ENCODE results near the gene SQSTM1. TPM values are rescaled to one million over a fixed set of nuclear protein-coding genes. Genes with fewer than 3 reads are reported as not detected.

Gene SQSTM1
- total RNA-seq, 1 donor from 2014 or later: 27.6 TPM

DNA sequence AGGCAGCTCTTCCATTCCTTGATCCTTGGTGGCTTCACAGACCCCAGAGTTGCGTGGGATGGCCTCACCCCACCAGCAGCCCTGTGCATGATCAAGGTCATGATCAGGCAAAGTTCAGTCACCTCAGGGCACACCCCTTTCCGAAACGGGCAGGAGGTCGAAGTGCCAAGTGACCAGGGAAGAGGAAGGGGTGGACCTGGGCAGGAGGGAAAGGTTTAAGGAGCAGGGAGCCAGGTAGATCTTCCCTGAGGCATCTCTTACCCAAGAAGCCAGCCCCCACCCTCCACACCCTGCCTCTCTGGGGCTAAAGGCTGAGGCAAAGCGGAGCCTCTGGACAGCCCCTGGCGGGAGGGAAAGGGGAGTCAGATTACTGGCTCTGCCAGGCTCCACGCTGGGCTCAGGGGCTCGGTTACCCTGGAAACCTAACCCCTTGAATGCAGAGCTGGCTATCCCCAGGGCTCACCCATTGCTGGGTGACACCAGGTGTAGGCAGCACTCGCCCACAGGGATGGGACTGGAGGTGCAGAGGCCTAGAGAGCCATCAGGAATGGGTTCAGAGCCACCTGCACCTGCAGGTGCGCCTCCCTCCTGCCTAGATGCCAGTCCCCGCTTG, 17.6 kb upstream of the SQSTM1 start:
- peaks cover 34% of the 10 kb centered on the region for H3K79me2 ChIP-seq (ENCODE audit: low read depth)
- Mint-ChIP-seq H3K36me3 (peaks cover 12% of the 10 kb centered on the region), H3K4me1 (peaks cover 32% of the 10 kb centered on the region), H3K27me3 (ENCODE audit: insufficient read depth, low read depth) (peaks cover 8% of the 10 kb centered on the region), H3K4me3 (peak overlapping the region; percentile 66), H3K27ac (peak overlapping the region; percentile 88), H3K9me3 (no peaks in the 10 kb centered on the region)
- no peaks in the 10 kb centered on the region for H3K27me3 ChIP-seq
- peaks cover 54% of the 10 kb centered on the region for H4K20me1 ChIP-seq (ENCODE audit: low read depth)
- no peak overlapping the region for H3K9ac ChIP-seq
- H3K4me1 ChIP-seq: peaks cover 28% of the 10 kb centered on the region
- no peak overlapping the region for H3K27ac ChIP-seq
- no peaks in the 10 kb centered on the region for H3K36me3 ChIP-seq
- peaks cover 32% of the 10 kb centered on the region for H3F3A ChIP-seq (ENCODE audit: low read depth)
- H3K9me3 ChIP-seq (ENCODE audit: low read depth): no peaks in the 10 kb centered on the region
- DNase-seq (ENCODE audit: low spot score): peak; percentile 85
- TF ChIP-seq, protein P1, sequence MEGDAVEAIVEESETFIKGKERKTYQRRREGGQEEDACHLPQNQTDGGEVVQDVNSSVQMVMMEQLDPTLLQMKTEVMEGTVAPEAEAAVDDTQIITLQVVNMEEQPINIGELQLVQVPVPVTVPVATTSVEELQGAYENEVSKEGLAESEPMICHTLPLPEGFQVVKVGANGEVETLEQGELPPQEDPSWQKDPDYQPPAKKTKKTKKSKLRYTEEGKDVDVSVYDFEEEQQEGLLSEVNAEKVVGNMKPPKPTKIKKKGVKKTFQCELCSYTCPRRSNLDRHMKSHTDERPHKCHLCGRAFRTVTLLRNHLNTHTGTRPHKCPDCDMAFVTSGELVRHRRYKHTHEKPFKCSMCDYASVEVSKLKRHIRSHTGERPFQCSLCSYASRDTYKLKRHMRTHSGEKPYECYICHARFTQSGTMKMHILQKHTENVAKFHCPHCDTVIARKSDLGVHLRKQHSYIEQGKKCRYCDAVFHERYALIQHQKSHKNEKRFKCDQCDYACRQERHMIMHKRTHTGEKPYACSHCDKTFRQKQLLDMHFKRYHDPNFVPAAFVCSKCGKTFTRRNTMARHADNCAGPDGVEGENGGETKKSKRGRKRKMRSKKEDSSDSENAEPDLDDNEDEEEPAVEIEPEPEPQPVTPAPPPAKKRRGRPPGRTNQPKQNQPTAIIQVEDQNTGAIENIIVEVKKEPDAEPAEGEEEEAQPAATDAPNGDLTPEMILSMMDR (IDR thresholded peaks at IDR 0.05): no peak
- TF ChIP-seq EZH2 (IDR thresholded peaks at IDR 0.05): no peak
- no peak for TF ChIP-seq EZH2phosphoT487 (IDR thresholded peaks at IDR 0.05)
- H3K4me3 ChIP-seq: peak overlapping the region; percentile 22
- peak overlapping the region; percentile 73 for H3K4me2 ChIP-seq
- no peak overlapping the region for H2AFZ ChIP-seq (replicated peaks)

DNA sequence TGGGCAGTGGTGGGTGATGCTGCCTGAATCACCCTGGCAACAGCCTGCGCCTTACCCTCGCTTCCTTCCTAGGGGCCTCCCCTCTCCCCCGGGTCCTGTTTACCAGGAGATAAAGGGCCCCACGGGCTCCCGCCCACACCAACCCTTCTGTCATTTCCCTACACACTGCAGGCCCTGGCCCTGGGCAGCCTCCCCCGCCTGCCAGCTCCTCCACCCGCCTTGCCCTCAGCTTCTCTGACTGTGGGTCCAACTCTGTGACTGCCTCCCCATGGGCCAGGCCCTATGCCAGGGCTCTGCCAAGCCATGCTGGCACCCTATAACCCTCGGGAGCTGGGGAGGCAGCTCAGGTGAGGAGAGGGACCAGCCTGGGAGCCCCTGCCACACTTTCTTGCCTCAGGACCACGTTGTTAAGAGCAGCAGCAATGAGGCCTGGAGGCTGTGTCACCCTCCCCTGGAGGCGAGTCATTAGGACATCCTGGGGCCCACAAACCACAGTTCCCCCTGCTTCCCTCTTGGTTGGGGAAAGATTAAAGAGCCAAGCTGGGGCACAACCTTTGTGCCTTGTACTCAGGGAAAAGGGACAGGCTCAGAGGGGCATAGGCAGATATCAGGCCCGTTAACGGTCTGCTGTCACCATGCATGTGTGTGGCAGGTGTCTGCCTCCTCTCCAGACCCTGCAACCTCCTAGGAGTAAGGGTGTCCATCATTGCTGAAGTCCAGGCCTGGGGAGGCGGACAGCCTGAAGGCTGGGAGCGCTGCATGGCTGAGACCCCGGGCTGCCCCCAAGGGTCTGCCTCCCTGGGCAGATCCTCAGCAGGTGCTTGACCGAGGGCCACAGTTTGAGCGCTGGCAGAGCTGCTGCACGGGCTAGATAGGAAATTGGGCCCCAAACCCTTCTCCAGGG, 16.8 kb upstream of the SQSTM1 start:
- H3K9ac ChIP-seq: no peak overlapping the region
- peaks cover 32% of the 10 kb centered on the region for H3K4me1 Mint-ChIP-seq
- no peak overlapping the region for H3K27ac Mint-ChIP-seq
- H3K4me1 ChIP-seq: peaks cover 28% of the 10 kb centered on the region
- H3K27me3 Mint-ChIP-seq (ENCODE audit: insufficient read depth, low read depth): peaks cover 6% of the 10 kb centered on the region
- H3K27ac ChIP-seq: no peak overlapping the region
- TF ChIP-seq, protein P1 (IDR thresholded peaks at IDR 0.05): no peak
- no peak for TF ChIP-seq EZH2phosphoT487 (IDR thresholded peaks at IDR 0.05)
- no peak for TF ChIP-seq EZH2 (IDR thresholded peaks at IDR 0.05)
- H3K9me3 Mint-ChIP-seq: no peaks in the 10 kb centered on the region
- peaks cover 40% of the 10 kb centered on the region for H3K79me2 ChIP-seq (ENCODE audit: low read depth)
- H3K4me3 Mint-ChIP-seq: peak overlapping the region; percentile 87
- no peaks in the 10 kb centered on the region for H3K9me3 ChIP-seq (ENCODE audit: low read depth)
- H3K36me3 ChIP-seq: no peaks in the 10 kb centered on the region
- peaks cover 34% of the 10 kb centered on the region for H3F3A ChIP-seq (ENCODE audit: low read depth)
- H3K4me2 ChIP-seq: peak overlapping the region; percentile 73
- no peaks in the 10 kb centered on the region for H3K27me3 ChIP-seq
- peaks cover 55% of the 10 kb centered on the region for H4K20me1 ChIP-seq (ENCODE audit: low read depth)
- no peak overlapping the region for H2AFZ ChIP-seq (replicated peaks)
- no peak for DNase-seq (ENCODE audit: low spot score)
- peaks cover 12% of the 10 kb centered on the region for H3K36me3 Mint-ChIP-seq
- peak overlapping the region; percentile 22 for H3K4me3 ChIP-seq

DNA sequence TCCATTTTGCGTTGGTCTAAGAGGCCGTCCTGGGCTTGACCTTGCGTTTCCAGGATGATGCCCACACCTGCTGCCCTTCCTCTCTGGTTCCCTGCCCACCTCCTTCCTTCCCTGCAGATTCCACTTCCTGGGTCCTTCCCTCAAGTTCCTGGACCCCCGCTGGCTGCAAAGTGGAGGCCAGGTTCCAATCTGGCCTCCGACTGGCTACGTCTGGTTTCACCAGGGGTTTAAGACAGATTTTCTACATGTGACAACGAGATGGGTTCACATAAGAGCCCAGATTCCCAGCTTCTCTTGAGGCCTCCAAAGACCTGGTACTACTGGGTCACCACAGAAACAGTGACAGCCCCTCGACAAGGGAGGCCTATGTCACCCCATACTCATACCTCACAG, 16.2 kb upstream of the SQSTM1 start:
- TF ChIP-seq EZH2 (IDR thresholded peaks at IDR 0.05) (no peak), EZH2phosphoT487 (IDR thresholded peaks at IDR 0.05) (no peak)
- TF ChIP-seq, protein P1 (IDR thresholded peaks at IDR 0.05): no peak
- no peak overlapping the region for H3K4me3 ChIP-seq
- H3K36me3 ChIP-seq: no peaks in the 10 kb centered on the region
- H3K9ac ChIP-seq: no peak overlapping the region
- H3K9me3 ChIP-seq (ENCODE audit: low read depth): no peaks in the 10 kb centered on the region
- DNase-seq (ENCODE audit: low spot score): no peak
- Mint-ChIP-seq H3K36me3 (peaks cover 8% of the 10 kb centered on the region), H3K27ac (peak overlapping the region; percentile 46), H3K4me3 (peak overlapping the region; percentile 87), H3K4me1 (peaks cover 32% of the 10 kb centered on the region), H3K9me3 (no peaks in the 10 kb centered on the region), H3K27me3 (ENCODE audit: insufficient read depth, low read depth) (peaks cover 6% of the 10 kb centered on the region)
- peaks cover 28% of the 10 kb centered on the region for H3K4me1 ChIP-seq
- H3K27ac ChIP-seq: no peak overlapping the region
- H4K20me1 ChIP-seq (ENCODE audit: low read depth): peaks cover 55% of the 10 kb centered on the region
- H3F3A ChIP-seq (ENCODE audit: low read depth): peaks cover 34% of the 10 kb centered on the region
- H3K27me3 ChIP-seq: no peaks in the 10 kb centered on the region
- H2AFZ ChIP-seq (replicated peaks): no peak overlapping the region
- H3K4me2 ChIP-seq: no peak overlapping the region
- H3K79me2 ChIP-seq (ENCODE audit: low read depth): peaks cover 40% of the 10 kb centered on the region

Measured in neural progenitor cell (in vitro differentiated cells).